B cell (primary cell): ENCODE measurements around the gene COMMD7. TPM values are rescaled to one million over a fixed set of nuclear protein-coding genes. Genes with fewer than 3 reads are reported as not detected.
A peak's percentile ranks its signal among the peaks of the same experiment; 100 is the strongest.

Source experiments
- ATAC-seq: fragments of 200-7000 bp; cut with Tn5 transposase; one replicate; pipeline ENCODE4 v1.10.0; 2021; ENCODE audit warnings: low read depth, mild to moderate bottlenecking, moderate number of reproducible peaks, moderate library complexity
- CTCF ChIA-PET: fragments of 350-600 bp; sonication (Branson Sonifier 250); formaldehyde crosslinking; loops from one replicate; lab custom pipeline; 2021; ENCODE audit warnings: antibody characterized with exemption, inconsistent platforms; lab: Charles Lee
- POLR2A ChIA-PET: fragments of 350-600 bp; sonication (Branson Sonifier 250); formaldehyde crosslinking; loops from one replicate; lab custom pipeline; 2021; ENCODE audit warnings: antibody characterized with exemption; lab: Charles Lee
- DNase-seq: peaks from one replicate; pipeline ENCODE4 v3.0.0; 2013
- H2AFZ ChIP-seq: 2 replicates; pipeline ENCODE4 v1.6.1; 2012; ENCODE audit warnings: mild to moderate bottlenecking, low read depth, low read length; ENCODE audit not compliant: insufficient read depth, poor library complexity, severe bottlenecking
- H3K27ac ChIP-seq, 2 donors: 1 replicate in 1 of 2; 2 replicates in 1 of 2; pipeline ENCODE4 v1.5.1; 2012 to 2013; ENCODE audit warnings: low read length in 2 of 2, mild to moderate bottlenecking in 2 of 2, moderate library complexity in 1 of 2
- H3K27me3 ChIP-seq, 4 experiments: fragments of 200-600 bp in 1 of 4; sonication (generic) in 1 of 4; replicated peaks in 1 of 4; 1 replicate in 2 of 4; 2 replicates in 2 of 4; pipeline versions ENCODE4 v1.6.1 to v1.7.0; 2013 to 2016; ENCODE audit warnings: low read length in 3 of 4, mild to moderate bottlenecking in 2 of 4, mixed read lengths in 1 of 4, moderate library complexity in 1 of 4; ENCODE audit not compliant: insufficient read depth in 4 of 4, control insufficient read depth in 3 of 4; ENCODE audit errors: control extremely low read depth in 1 of 4
- H3K36me3 ChIP-seq, 2 experiments: replicated peaks in 1 of 2; 1 replicate in 1 of 2; 2 replicates in 1 of 2; pipeline versions ENCODE4 v1.6.1 to v1.7.1; 2013; ENCODE audit warnings: low read length in 1 of 2; ENCODE audit not compliant: insufficient read depth in 2 of 2, control insufficient read depth in 1 of 2; ENCODE audit errors: control extremely low read depth in 1 of 2, extremely low read depth in 1 of 2
- H3K4me1 ChIP-seq, 2 donors: fragments of 200-600 bp in 1 of 2; sonication (generic) in 1 of 2; 1 replicate in 1 of 2; 2 replicates in 1 of 2; pipeline versions ENCODE4 v1.5.1 to v1.6.1; 2013 to 2017; ENCODE audit warnings: low read length in 2 of 2; ENCODE audit not compliant: control insufficient read depth in 2 of 2, insufficient read depth in 2 of 2
- H3K4me2 ChIP-seq: replicated peaks from 2 replicates; pipeline ENCODE3; 2012; ENCODE audit warnings: mild to moderate bottlenecking, low read depth, low read length; ENCODE audit not compliant: poor library complexity, severe bottlenecking
- H3K4me3 ChIP-seq, 5 experiments: fragments of 200-600 bp in 1 of 5; sonication (generic) in 1 of 5; 1 replicate in 3 of 5; 2 replicates in 2 of 5; pipeline versions ENCODE4 v1.5.1 to v1.7.0; 2011 to 2016; ENCODE audit warnings: low read length in 4 of 5, mild to moderate bottlenecking in 4 of 5, low read depth in 2 of 5, control low read depth in 1 of 5, moderate library complexity in 1 of 5; ENCODE audit not compliant: insufficient read depth in 1 of 5; ENCODE audit errors: control extremely low read depth in 1 of 5, extremely low read depth in 1 of 5
- H3K79me2 ChIP-seq: fragments of 200-600 bp; sonication (generic); one replicate; pipeline ENCODE4 v1.6.0; 2016; ENCODE audit warnings: low read length; ENCODE audit not compliant: control insufficient read depth, insufficient read depth
- H3K9ac ChIP-seq: fragments of 200-600 bp; sonication (generic); 2 replicates; pipeline ENCODE4 v1.6.1; 2017; ENCODE audit warnings: mild to moderate bottlenecking, low read length, moderate library complexity
- H3K9me3 ChIP-seq, 3 donors: one replicate each; pipeline versions ENCODE4 v1.6.1 to v1.7.1; 2013; ENCODE audit warnings: low read length in 2 of 3; ENCODE audit not compliant: control insufficient read depth in 2 of 3, insufficient read depth in 1 of 3; ENCODE audit errors: control extremely low read depth in 1 of 3
- H4K20me1 ChIP-seq: 2 replicates; pipeline ENCODE4 v1.6.0; 2012; ENCODE audit warnings: mild to moderate bottlenecking, low read length; ENCODE audit not compliant: insufficient read depth, control insufficient read depth, poor library complexity, severe bottlenecking
- H3K27ac Mint-ChIP-seq: one replicate; pipeline ENCODE4 v1.8.0; 2021; ENCODE audit warnings: mixed read lengths
- H3K27me3 Mint-ChIP-seq: one replicate; pipeline ENCODE4 v1.8.0; 2021; ENCODE audit warnings: mixed read lengths
- H3K4me1 Mint-ChIP-seq: one replicate; pipeline ENCODE4 v1.8.0; 2021; ENCODE audit warnings: mixed read lengths
- H3K4me3 Mint-ChIP-seq: one replicate; pipeline ENCODE4 v1.8.0; 2021; ENCODE audit warnings: mixed read lengths
- H3K9me3 Mint-ChIP-seq: one replicate; pipeline ENCODE4 v1.8.0; 2022; ENCODE audit warnings: mixed read lengths; ENCODE audit not compliant: insufficient read depth
- CTCF ChIP-seq: fragments of 200-600 bp; IDR thresholded peaks from one replicate; pipeline ENCODE4 v1.8.0; 2022; ENCODE audit warnings: antibody characterized with exemption, mild to moderate bottlenecking
- EZH2 ChIP-seq: IDR thresholded peaks from 2 replicates; pipeline ENCODE4 v1.6.1; 2012; ENCODE audit warnings: borderline replicate concordance, low read depth, mild to moderate bottlenecking, moderate library complexity, low read length; ENCODE audit not compliant: insufficient read depth, poor library complexity, severe bottlenecking
- WGBS: methylation state at CpG from one replicate; pipeline ENCODE4 v1.1.5; 2013; ENCODE audit warnings: missing lambda C conversion rate; ENCODE audit not compliant: insufficient coverage; 5-methylcytosine and 5-hydroxymethylcytosine counted together
- intact Hi-C: fragments of 100-400 bp; cut with micrococcal nuclease; formaldehyde crosslinking; loops from one replicate; pipeline ENCODE4 v1.10.0; 2022
- polyA plus RNA-seq: library from polyadenylated mRNA; depleted of rRNA; stranded (reverse); fragments of >200 nt; gene quantifications from 2 replicates; pipeline ENCODE4 v1.2.3, GENCODE V29; 2012
- total RNA-seq, 2 donors: library from RNA; stranded (reverse); fragments of 120-200 nt in 1 of 2; gene quantifications; 1 replicate in 1 of 2; 2 replicates in 1 of 2; pipeline versions ENCODE4 v1.2.3 to v1.2.4, GENCODE V29; 2013 to 2022

COMMD7 gene
- total and polyA plus RNA-seq, 2 donors (not counting 1 experiment from before 2014, with no cell fraction given) = 24.5 to 34.9 TPM

GRCh38 chr20:32792316-32792715 lies 49.0 kb upstream of the COMMD7 start:
- Histone ChIP-seq H3K27ac (peak overlapping the region in 1 of 2 donors; percentile 29), H3K4me3 (no peak overlapping the region), H2AFZ (peak overlapping the region; percentile 52), H3K79me2 (no peaks in the 10 kb centered on the region), H3K9ac (no peak overlapping the region), H3K27me3 (no peaks in the 10 kb centered on the region), H3K36me3 (no peaks in the 10 kb centered on the region), H3K4me1 (peaks cover 27 to 33% of the 10 kb centered on the region in 2 donors), H3K9me3 (no peaks in the 10 kb centered on the region), H3K4me2 (peak overlapping the region; percentile 45), H4K20me1 (no peaks in the 10 kb centered on the region)
- Mint-ChIP-seq H3K27me3 (no peaks in the 10 kb centered on the region), H3K9me3 (no peaks in the 10 kb centered on the region), H3K27ac (peak overlapping the region; percentile 59), H3K4me1 (peaks cover 39% of the 10 kb centered on the region), H3K4me3 (peak overlapping the region; percentile 26)
- TF ChIP-seq EZH2 = no peak
- 17% methylated on average over 1 of the region's 3 CpGs for WGBS
- ATAC-seq (peak; percentile 86), DNase-seq (peak; percentile 63)
- POLR2A ChIA-PET = no interaction called here
- intact Hi-C loops = loop anchor here (1.0 to 10.0 kb wide), 2 partner anchors 28 to 422 kb away; partner anchors contain the start of gene BPIFA3
- CTCF ChIA-PET = interaction anchor here (1.2 to 2.1 kb wide), 4 partner anchors 9 to 28 kb away, joined by 3 to 7 read pairs (median 5); no protein-coding TSS in a partner anchor

- ChIA-PET CTCF (interaction anchor here (0.8 to 3.1 kb wide), 13 partner anchors 10 to 503 kb away, joined by 3 to 36 read pairs (median 3); no protein-coding TSS in a partner anchor), POLR2A (interaction anchor here (0.6 kb wide), 1 partner anchor 29 kb away, joined by 3 read pairs; the partner anchor contains the start of gene MAPRE1)
- H3K9me3 Mint-ChIP-seq = no peaks in the 10 kb centered on the region
- WGBS = 83% methylated on average over 1 of the region's 3 CpGs
- ATAC-seq (no peak), DNase-seq (no peak)
- Histone ChIP-seq H3K4me3 (no peak overlapping the region), H3K27ac (no peak overlapping the region), H3K4me2 (no peak overlapping the region), H4K20me1 (no peaks in the 10 kb centered on the region), H3K79me2 (no peaks in the 10 kb centered on the region), H3K9me3 (no peaks in the 10 kb centered on the region), H3K9ac (no peak overlapping the region), H3K27me3 (no peaks in the 10 kb centered on the region), H3K4me1 (peaks cover 27 to 33% of the 10 kb centered on the region in 2 donors), H3K36me3 (no peaks in the 10 kb centered on the region), H2AFZ (no peak overlapping the region)
- H3K27me3 Mint-ChIP-seq = no peaks in the 10 kb centered on the region
- H3K4me3 Mint-ChIP-seq = no peak overlapping the region
- TF ChIP-seq CTCF (no peak), EZH2 (no peak)
- H3K4me1 Mint-ChIP-seq = peaks cover 37% of the 10 kb centered on the region
- H3K27ac Mint-ChIP-seq = no peak overlapping the region
- intact Hi-C loops = loop anchor here (1.0 to 10.0 kb wide), 2 partner anchors 424 to 509 kb away; partner anchors contain the start of gene BPIFA3
These were observed 47.4 kb upstream of the COMMD7 start for GRCh38 chr20:32790751-32791057.
